Endothelial cell of umbilical vein (primary cell): Measurements from ENCODE around the gene GGN. TPM values are rescaled to one million over a fixed set of nuclear protein-coding genes. Genes with fewer than 3 reads are reported as not detected.

Source experiments
- BruUV-seq: library from RNA; stranded (reverse); fragments of 400-500 nt; replicated peaks from 2 replicates; lab custom pipeline; 2021; lab: Mats Ljungman, UMichigan
- CTCF ChIA-PET: fragments of 300-600, 350-600 bp; sonication (Branson Sonifier 250); formaldehyde crosslinking; loops from one replicate; lab custom pipeline; 2021; ENCODE audit warnings: antibody characterized with exemption, inconsistent platforms; lab: Charles Lee
- POLR2A ChIA-PET: fragments of 300-600, 350-600 bp; sonication (Branson Sonifier 250); formaldehyde crosslinking; loops from one replicate; lab custom pipeline; 2021; ENCODE audit warnings: antibody characterized with exemption, inconsistent platforms; lab: Charles Lee
- DNase-seq: peaks from one replicate; pipeline ENCODE4 v3.0.0-alpha.2; 2011; ENCODE audit warnings: low read depth, low spot score
- FAIRE-seq: peaks from 2 replicates; lab custom pipeline; 2011; peaks lifted over from hg19 to GRCh38; lab: Jason Lieb, UNC
- H2AFZ ChIP-seq: 2 replicates; pipeline ENCODE4 v1.6.0; 2012; ENCODE audit warnings: low read depth, low read length, control low read depth, inconsistent platforms
- H3K27ac ChIP-seq: 2 replicates; pipeline ENCODE4 v1.5.1; 2011; ENCODE audit warnings: low read depth, mild to moderate bottlenecking, control low read depth, low read length, moderate library complexity; ENCODE audit not compliant: insufficient read depth
- H3K27me3 ChIP-seq, 2 experiments: 2 replicates each; pipeline versions ENCODE4 v1.6.0 to v1.6.1; 2011; ENCODE audit warnings: low read length in 2 of 2, mixed read lengths in 1 of 2; ENCODE audit not compliant: control insufficient read depth in 2 of 2, insufficient read depth in 2 of 2
- H3K36me3 ChIP-seq, 2 experiments: 2 replicates in 1 of 2; 3 replicates in 1 of 2; pipeline ENCODE4 v1.5.1; 2011; ENCODE audit warnings: low read length in 2 of 2, mild to moderate bottlenecking in 1 of 2, moderate library complexity in 1 of 2; ENCODE audit not compliant: control insufficient read depth in 2 of 2, insufficient read depth in 2 of 2; ENCODE audit errors: extremely low read depth in 1 of 2
- H3K4me1 ChIP-seq: 3 replicates; pipeline ENCODE4 v1.5.1; 2011; ENCODE audit warnings: mild to moderate bottlenecking, low read length; ENCODE audit not compliant: control insufficient read depth, insufficient read depth; ENCODE audit errors: extremely low read depth
- H3K4me2 ChIP-seq: 2 replicates; pipeline ENCODE4 v1.6.1; 2011; ENCODE audit warnings: low read length, control low read depth, mixed read lengths; ENCODE audit not compliant: insufficient read depth
- H3K4me3 ChIP-seq, 3 experiments: fragments of 200-600 bp in 1 of 3; sonication (generic), shearing (Covaris generic) in 1 of 3; replicated peaks in 1 of 3; 2 replicates each; pipeline ENCODE4 v1.5.1; 2011 to 2016; ENCODE audit warnings: control low read depth in 3 of 3, low read length in 3 of 3, mild to moderate bottlenecking in 2 of 3, inconsistent platforms in 1 of 3, low read depth in 1 of 3, moderate library complexity in 1 of 3; ENCODE audit not compliant: insufficient read depth in 1 of 3
- H3K79me2 ChIP-seq: 2 replicates; pipeline ENCODE4 v1.6.0; 2012; ENCODE audit warnings: low read length, inconsistent platforms; ENCODE audit not compliant: control insufficient read depth, insufficient read depth
- H3K9ac ChIP-seq: replicated peaks from 2 replicates; pipeline ENCODE3; 2011; ENCODE audit warnings: low read length, control low read depth; ENCODE audit not compliant: insufficient read depth; ENCODE audit errors: extremely low read depth
- H3K9me1 ChIP-seq: replicated peaks from 3 replicates; pipeline ENCODE4 v1.6.0; 2011; ENCODE audit warnings: mild to moderate bottlenecking, low read length; ENCODE audit not compliant: control insufficient read depth, insufficient read depth; ENCODE audit errors: extremely low read depth
- H3K9me3 ChIP-seq: replicated peaks from 2 replicates; pipeline ENCODE4 v1.5.1; 2012; ENCODE audit warnings: low read length, inconsistent platforms; ENCODE audit not compliant: control insufficient read depth, insufficient read depth
- H4K20me1 ChIP-seq: replicated peaks from 2 replicates; pipeline ENCODE3; 2011; ENCODE audit warnings: mild to moderate bottlenecking, low read length; ENCODE audit not compliant: control insufficient read depth, insufficient read depth; ENCODE audit errors: extremely low read depth
- EZH2 ChIP-seq: IDR thresholded peaks from 2 replicates; pipeline ENCODE4 v1.6.1; 2012; ENCODE audit warnings: borderline replicate concordance, low read depth, mild to moderate bottlenecking, moderate library complexity, low read length, inconsistent platforms; ENCODE audit not compliant: severe bottlenecking
- FOS ChIP-seq: IDR thresholded peaks from 2 replicates; pipeline ENCODE4 v1.6.1; 2011; ENCODE audit warnings: mild to moderate bottlenecking, low read length, moderate library complexity, borderline replicate concordance; ENCODE audit not compliant: insufficient read depth
- GATA2 ChIP-seq: IDR thresholded peaks from 2 replicates; pipeline ENCODE4 v1.7.0; 2011; ENCODE audit warnings: low read depth, mild to moderate bottlenecking, moderate library complexity, mixed read lengths, low read length; ENCODE audit not compliant: insufficient read length, insufficient read depth
- JUN ChIP-seq: IDR thresholded peaks from 2 replicates; pipeline ENCODE4 v1.6.1; 2011; ENCODE audit warnings: borderline replicate concordance, low read depth; ENCODE audit not compliant: insufficient read length, insufficient read depth
- MYC ChIP-seq: IDR thresholded peaks from one replicate; pipeline ENCODE4 v1.6.1; 2011; ENCODE audit warnings: mild to moderate bottlenecking, low read depth, low read length
- POLR2A ChIP-seq: IDR thresholded peaks from 2 replicates; pipeline ENCODE4 v1.6.1; 2012; ENCODE audit warnings: low read depth, mild to moderate bottlenecking, control low read depth, low read length
- POLR2AphosphoS5 ChIP-seq: IDR thresholded peaks from 2 replicates; pipeline ENCODE4 v1.6.1; 2012; ENCODE audit warnings: low read depth, mild to moderate bottlenecking, control low read depth, low read length, moderate library complexity; ENCODE audit not compliant: insufficient read depth
- dilution Hi-C: fragments of 300-500 bp; cut with MboI; formaldehyde crosslinking; loops from one replicate; pipeline ENCODE4 v1.15.0; 2019; ENCODE audit warnings: low sequenced_read_pairs; ENCODE audit not compliant: extremely low pct_ligation_motif_present
- intact Hi-C: fragments of 100-400 bp; cut with micrococcal nuclease; formaldehyde crosslinking; loops from one replicate; pipeline ENCODE4 v1.10.0; 2022
- polyA plus RNA-seq, 4 experiments: library from polyadenylated mRNA; depleted of rRNA in 3 of 4; stranded (reverse) in 3 of 4; unstranded in 1 of 4; fragments of >200 nt; gene quantifications; 2 replicates each; pipeline versions ENCODE4 v1.2.1 to v1.2.3, GENCODE V29; 2011 to 2012; ENCODE audit warnings: missing spikeins in 1 of 4
- total RNA-seq: library from RNA; stranded (reverse); gene quantifications from 2 replicates; pipeline ENCODE4 v1.2.3, GENCODE V29; 2021
- TF ChIP-seq, protein P1 (sequence below), 2 donors: IDR thresholded peaks; 1 replicate in 1 of 2; 2 replicates in 1 of 2; pipeline ENCODE4 v1.5.1; 2011; ENCODE audit warnings: low read length in 2 of 2, mild to moderate bottlenecking in 2 of 2, moderate library complexity in 2 of 2, control low read depth in 1 of 2, inconsistent platforms in 1 of 2, low read depth in 1 of 2; ENCODE audit not compliant: insufficient read depth in 1 of 2; ENCODE audit errors: extremely low read depth in 1 of 2
- TF ChIP-seq, protein P2 (sequence below): IDR thresholded peaks from 2 replicates; pipeline ENCODE4 v1.6.1; 2011; ENCODE audit not compliant: insufficient read depth, insufficient read length

GGN gene
- total and polyA plus RNA-seq, 2 donors (not counting 3 experiments of a cell fraction or from before 2014, with no cell fraction given) = 0.39 to 0.88 TPM

GRCh38 chr19:38374332-38375097, 13.3 kb downstream of the GGN start, which contains the start of gene PSMD8:
Gene PSMD8 (plus strand): TSS chr19:38374571. CDS start chr19:38374602, 31 bp downstream.
- dilution Hi-C loops = no loop called here
- no TSS peak for BruUV-seq
- Histone ChIP-seq H3K4me3 (peak within 1 kb of the TSS; percentile 70 to 86 (median 70)), H4K20me1 (no peaks in the 10 kb centered on the region), H3K27ac (peak within 1 kb of the TSS; percentile 87), H3K27me3 (peaks cover 4 to 5% of the 10 kb centered on the region in 2 experiments), H2AFZ (peak within 1 kb of the TSS; percentile 98), H3K36me3 (peaks cover 0 to 15% of the 10 kb centered on the region in 2 experiments), H3K9me1 (no peaks in the 10 kb centered on the region), H3K79me2 (peaks cover 27% of the 10 kb centered on the region), H3K9me3 (no peaks in the 10 kb centered on the region), H3K4me2 (peak within 1 kb of the TSS; percentile 93), H3K4me1 (peaks cover 14% of the 10 kb centered on the region), H3K9ac (peak within 1 kb of the TSS; percentile 95)
- ChIA-PET POLR2A (interaction anchor here (0.6 to 1.9 kb wide), 6 partner anchors 12 to 968 kb away, joined by 3 to 39 read pairs (median 8); partner anchors contain the start of genes CATSPERG, FAM98C, GGN and SAMD4B), CTCF (interaction anchor here (0.8 to 1.8 kb wide), 17 partner anchors 10 to 556 kb away, joined by 3 to 20 read pairs (median 4); partner anchors contain the start of genes CATSPERG, FAM98C, GGN and MRPS12)
- DNase-seq = peak; percentile 99
- intact Hi-C loops = loop anchor here (1.0 to 2.0 kb wide), 5 partner anchors 12 to 130 kb away; partner anchors contain the start of genes CATSPERG, FAM98C, GGN and SPRED3
- TF ChIP-seq MYC = no peak
- TF ChIP-seq, protein P1, sequence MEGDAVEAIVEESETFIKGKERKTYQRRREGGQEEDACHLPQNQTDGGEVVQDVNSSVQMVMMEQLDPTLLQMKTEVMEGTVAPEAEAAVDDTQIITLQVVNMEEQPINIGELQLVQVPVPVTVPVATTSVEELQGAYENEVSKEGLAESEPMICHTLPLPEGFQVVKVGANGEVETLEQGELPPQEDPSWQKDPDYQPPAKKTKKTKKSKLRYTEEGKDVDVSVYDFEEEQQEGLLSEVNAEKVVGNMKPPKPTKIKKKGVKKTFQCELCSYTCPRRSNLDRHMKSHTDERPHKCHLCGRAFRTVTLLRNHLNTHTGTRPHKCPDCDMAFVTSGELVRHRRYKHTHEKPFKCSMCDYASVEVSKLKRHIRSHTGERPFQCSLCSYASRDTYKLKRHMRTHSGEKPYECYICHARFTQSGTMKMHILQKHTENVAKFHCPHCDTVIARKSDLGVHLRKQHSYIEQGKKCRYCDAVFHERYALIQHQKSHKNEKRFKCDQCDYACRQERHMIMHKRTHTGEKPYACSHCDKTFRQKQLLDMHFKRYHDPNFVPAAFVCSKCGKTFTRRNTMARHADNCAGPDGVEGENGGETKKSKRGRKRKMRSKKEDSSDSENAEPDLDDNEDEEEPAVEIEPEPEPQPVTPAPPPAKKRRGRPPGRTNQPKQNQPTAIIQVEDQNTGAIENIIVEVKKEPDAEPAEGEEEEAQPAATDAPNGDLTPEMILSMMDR (IDR thresholded peaks at IDR 0.05; ENCODE audit: extremely low read depth in 1 of 2, insufficient read depth in 1 of 2, low read depth in 1 of 2, low read length in 2 of 2) = peak in 1 of 2 donors; percentile 33
- peak; percentile 99 for TF ChIP-seq POLR2AphosphoS5
- peak; percentile 98 for TF ChIP-seq POLR2A
- TF ChIP-seq JUN = peak; percentile 23
- TF ChIP-seq EZH2 = no peak
- TF ChIP-seq, protein P2, sequence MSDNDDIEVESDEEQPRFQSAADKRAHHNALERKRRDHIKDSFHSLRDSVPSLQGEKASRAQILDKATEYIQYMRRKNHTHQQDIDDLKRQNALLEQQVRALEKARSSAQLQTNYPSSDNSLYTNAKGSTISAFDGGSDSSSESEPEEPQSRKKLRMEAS = peak; percentile 52
- TF ChIP-seq GATA2 = no peak
- TF ChIP-seq FOS = no peak
- peak; percentile 98 for FAIRE-seq
